Activated T-cell treated with anti-CD3 and anti-CD28 coated beads for 1 hour (primary cell): ENCODE data around the gene DIRAS2.

Experiments
- DNase-seq: peaks from one replicate; pipeline ENCODE4 v3.0.0-alpha.2; 2020; ENCODE audit warnings: low read depth

The DIRAS2 gene

DNA sequence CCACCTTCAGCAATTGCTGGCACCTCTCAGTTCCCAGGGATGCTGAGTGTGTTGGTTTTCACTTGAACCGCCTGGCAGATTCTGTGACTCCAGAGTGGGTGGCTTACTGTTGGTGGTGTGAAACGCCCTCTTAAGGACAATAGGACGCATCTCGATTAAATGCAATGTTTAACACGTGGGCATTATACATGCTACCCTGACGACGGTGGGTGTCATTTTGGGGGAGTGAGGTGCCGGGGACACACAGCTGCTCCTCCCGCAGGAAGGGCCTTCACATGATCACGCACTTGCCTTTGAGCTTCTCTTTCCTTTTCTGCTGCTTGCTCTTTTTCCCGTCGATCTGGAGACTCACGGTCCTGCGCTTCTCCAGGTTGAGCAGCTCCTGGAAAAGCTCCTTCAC is 29.7 kb downstream of the DIRAS2 start:
- DNase-seq, result no peak

GRCh38 chr9:90611568-90611967 is 31.1 kb downstream of the DIRAS2 start:
- no peak for DNase-seq

GRCh38 chr9:90611121-90611520 is 31.5 kb downstream of the DIRAS2 start:
- DNase-seq, result no peak

- no peak for DNase-seq
Measured at GRCh38 chr9:90607701-90608516, 34.7 kb downstream of the DIRAS2 start.

DNA sequence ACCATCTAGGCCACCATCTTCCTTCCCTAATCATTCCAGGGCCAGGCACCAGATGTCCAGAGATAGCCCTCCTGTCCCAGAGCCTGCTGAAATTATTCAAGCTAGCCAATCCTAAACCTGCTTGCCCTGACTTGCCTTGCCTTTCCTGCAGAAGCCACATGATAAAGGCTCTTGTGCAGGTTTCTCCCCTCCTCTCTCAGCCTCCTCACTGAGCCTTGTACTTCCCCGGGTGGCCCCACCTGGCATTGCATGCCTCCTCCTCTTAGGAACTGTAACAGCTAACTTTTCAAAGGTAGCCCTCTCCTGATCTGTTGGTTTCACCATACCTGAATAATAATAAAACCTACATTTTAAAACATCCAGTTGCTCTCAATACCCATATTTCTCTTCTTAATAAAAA is 42.6 kb downstream of the DIRAS2 start:
- no peak for DNase-seq

GRCh38 chr9:90598191-90598590 is 44.4 kb downstream of the DIRAS2 start:
- DNase-seq, result no peak

DNA sequence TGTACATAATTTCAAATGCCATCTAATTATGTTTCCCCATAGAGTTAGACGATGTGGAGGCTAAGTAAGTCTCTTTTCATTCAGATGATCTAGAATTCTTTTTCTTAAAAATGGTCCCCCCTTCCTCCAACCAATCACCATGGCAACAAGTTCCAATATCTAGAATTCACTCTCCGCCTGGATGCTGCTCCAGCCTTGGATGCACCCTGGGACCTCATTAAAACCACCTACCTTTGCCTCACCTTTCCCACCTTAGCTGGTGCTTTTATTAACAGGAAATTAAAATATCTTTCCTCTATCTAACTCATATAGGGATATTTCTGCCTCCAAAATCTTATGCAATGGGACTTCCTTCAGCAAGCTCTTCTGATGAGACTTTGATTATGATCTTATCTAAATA is 49.0 kb downstream of the DIRAS2 start:
- no peak for DNase-seq

- no peak for DNase-seq
Measured at GRCh38 chr9:90580576-90580975, 62.0 kb downstream of the DIRAS2 start.

- DNase-seq, result no peak
Measured at GRCh38 chr9:90579181-90579580, 63.4 kb downstream of the DIRAS2 start.

GRCh38 chr9:90578126-90578815 is 64.4 kb downstream of the DIRAS2 start:
- no peak for DNase-seq

DNA sequence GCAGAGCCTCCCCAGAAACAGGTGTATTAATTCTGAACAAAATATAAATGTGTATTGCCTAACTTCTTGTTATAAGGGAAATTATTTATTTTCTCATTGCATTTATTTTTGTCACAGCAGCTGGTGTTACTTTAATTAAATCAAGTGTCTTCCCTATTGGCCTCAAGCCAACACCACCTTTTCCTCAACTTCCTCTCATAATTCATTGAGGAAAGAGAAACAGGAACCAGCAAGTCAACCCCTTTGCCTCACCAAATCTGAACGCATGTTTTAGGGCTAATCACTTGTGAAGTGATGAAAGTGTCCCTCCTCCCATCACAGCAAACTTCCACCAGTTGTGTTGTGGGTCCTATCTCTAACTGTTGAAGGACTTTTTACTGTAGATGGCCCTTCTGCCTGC is 73.1 kb downstream of the DIRAS2 start:
- no peak for DNase-seq

DNA sequence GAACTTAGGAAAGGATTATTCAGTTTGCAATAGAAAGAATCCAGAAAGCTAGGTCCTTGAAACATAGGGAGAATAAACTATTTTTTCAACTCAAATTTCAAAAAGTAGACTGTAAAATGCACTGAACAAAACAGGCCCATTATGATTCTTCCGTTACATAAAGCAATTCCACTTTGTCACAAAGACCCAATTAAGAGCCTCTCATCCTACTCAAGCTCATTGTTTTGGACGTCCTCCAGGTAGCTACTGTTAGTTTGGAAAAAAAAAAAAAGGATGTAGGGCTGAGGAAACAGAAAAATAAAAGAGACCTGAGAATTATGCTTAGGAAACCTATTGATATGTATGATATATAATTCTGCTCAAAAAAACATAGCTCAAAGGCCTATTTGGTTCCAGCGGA is 74.0 kb downstream of the DIRAS2 start:
- no peak for DNase-seq

DNA sequence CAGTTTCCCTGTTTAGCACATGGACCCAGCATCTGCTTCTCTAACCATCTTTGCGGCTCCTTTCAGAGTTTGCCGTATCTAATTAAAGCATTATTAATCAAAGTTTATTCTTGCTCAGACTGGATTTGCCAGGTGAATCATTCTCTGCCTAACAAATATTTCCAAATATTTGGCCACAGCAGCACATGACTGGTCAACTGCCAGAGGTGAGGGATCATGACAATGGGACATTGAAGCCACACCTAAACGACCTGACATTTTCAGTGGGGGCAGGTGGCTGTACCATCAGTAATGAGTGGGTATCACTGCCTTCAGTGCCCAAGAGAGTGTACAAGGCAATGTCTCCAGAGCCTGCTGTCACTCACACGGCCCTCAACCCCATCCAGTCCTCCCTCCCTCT is 80.4 kb downstream of the DIRAS2 start:
- no peak for DNase-seq
